Fibroblast of skin of right biceps (primary cell): Measurements from ENCODE around the gene MDM2.

Experiments used
- DNase-seq: peaks from one replicate; pipeline ENCODE4 v3.0.0-alpha.2; 2013

MDM2 gene

DNA sequence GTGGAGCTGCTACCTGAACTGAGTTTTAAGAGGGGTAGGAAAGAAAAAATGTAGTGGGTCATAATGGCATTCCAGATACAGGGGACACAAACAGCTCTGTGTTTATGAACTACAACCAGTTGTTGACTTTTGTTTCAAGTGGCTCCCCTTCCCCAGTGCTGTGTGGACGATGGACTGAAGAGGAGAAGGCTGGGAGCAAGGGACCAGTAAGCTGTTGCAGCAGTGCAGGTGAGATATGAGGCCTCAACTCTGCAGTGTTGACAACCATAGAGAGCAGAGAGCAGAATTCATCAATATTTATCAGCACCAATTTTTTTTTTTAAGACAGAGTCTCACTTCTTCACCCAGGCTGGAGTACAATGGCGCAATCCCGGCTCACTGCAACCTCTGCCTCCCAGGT is 46.6 kb downstream of the MDM2 start:
- DNase-seq: no peak

DNA sequence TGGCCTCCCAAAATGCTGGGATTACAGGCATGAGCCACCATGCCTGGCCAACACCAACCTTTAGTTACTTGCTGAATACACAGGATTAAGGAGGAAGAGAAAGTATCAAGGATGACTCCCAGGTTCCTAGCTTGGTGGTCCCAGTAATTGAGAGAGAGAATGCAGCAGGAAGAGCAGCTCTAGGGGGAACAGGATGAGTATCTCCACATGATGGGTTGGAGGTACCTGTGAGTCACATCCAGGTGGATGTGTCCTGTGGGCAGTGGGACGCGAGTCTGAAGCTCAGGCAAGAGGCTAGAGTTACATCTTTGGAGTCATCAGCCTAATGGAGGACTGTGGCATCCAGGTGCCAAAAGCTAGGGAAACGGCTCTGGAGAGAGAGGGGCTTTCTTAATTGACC is 47.1 kb downstream of the MDM2 start:
- no peak for DNase-seq

DNA sequence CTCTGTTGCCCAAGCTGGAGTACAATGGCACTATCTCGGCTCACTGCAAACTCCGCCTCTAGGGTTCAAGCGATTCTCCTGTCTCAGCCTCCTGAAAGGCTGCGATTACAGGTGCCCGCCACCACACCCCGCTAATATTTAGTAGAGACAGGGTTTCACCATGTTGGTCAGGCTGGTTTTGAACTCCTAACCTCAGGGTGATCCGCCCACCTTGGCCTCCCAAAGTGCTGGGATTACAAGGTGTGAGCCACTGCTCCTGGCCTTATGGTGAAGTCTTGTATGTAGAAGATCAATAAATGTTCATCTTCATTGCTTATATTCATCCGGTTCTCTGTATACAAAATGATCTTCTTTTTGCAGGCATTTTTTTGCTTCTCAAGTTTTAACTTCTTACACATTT is 47.8 kb downstream of the MDM2 start:
- no peak for DNase-seq

DNA sequence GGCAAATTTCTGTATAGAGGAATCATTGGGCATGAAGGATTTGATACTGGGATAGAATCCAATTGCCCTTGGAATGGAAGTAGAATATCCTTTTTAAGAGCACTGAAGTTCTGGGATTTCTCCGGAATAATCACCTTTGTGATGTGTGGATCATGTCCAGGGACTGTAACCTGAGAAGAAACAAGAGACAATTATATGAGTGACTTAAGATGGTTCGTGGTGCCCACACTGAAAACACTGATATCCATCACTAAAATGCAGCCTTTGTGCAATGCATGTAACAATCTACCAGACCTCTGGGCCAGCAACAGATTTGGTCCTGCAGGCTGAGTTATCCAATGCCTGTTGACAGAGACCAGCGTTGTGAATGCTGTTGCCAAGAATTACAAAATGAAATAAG is 48.5 kb downstream of the MDM2 start:
- DNase-seq: no peak

DNA sequence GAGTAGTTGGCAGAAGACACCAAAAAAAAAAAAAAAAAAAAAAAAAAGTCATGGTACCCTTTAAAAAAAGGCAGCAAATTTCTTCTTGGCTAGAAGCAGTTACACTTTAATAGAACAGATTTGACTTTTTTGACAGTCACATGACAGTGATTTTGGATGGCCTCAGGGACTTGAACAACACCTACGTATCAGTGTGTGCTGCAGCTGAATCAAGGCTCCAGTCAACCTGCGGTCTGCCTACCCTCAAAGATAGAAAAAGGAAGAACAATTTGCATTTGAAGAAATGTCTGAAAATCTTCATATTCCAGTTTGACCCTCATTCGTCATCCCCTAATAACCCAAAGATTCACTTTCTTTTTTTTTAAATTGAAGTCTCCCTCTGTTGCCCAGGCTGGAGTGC is 53.9 kb downstream of the MDM2 start:
- no peak for DNase-seq

DNA sequence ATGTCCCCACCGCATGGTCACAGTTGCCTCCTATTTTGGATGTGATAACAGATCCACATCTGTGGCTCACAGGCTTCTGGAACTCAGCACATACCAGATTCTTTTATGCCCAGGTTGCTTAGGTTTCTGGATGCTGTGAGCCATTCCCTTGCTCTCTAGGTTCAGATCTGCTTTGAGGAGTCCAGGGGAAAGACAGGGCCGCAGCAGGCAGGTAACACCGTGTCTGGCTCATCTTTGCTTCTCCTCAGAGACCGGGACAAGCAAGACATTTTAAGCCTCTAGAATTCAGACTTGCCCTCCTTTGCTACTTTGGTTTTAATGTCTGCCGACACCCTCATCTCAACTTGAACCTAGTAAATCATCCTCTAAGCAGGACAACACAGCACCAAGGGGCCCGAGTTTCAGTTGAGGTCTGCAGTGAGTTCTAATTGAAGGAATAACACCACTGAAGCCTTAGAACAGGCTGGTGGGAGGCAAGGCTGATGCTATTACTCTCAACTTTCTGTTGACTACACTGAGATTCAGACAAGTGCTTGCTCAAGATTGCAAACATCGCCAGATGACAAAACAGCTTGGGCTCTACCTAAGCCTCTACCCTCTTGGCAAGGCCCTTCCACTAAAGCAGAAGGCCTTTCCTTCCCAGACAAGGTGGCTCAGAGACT is 55.3 kb downstream of the MDM2 start:
- DNase-seq: no peak

DNA sequence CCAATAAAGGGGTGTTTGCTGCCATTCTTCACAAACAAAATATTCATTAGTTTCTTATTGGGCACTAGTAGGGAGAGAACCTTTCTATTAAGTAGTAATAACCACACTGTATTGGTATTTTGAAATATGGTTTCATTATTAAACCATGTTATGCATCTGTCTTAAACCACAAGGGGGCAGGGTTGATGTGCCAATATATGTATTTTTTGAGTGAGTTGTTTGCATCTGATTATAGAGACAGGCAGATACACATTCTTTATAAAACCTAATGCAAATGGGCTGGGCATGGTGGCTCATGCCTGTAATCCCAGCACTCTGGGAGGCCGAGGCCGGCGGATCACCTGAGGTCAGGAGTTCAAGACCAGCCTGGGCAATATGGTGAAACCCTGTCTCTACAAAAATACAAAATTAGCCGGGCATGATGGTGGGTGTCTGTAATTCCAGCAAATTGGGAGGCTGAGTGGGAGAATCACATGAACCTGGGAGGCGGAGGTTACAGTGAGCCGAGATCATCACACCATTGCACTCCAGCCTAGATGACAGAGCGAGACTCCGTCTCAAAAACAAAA is 56.0 kb downstream of the MDM2 start:
- DNase-seq: peak; percentile 63

DNA sequence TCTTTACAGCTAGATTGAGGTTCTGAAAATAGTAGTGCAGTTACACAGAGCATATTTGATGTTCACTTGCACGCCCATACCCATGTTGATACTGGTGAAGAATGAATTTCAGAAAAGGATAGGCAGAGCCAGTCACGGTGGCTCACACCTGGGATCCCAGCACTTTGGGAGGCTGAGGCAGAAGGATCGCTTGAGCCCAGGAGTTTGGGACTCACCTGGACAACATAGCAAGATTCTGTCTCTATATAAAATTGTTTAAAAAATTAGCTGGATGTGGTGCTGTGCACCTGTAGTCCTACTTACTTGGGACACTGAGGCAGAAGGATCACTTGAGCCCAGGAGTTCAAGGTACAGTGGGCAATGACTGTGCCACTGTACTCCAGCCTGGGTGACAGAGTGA is 56.6 kb downstream of the MDM2 start:
- no peak for DNase-seq

DNA sequence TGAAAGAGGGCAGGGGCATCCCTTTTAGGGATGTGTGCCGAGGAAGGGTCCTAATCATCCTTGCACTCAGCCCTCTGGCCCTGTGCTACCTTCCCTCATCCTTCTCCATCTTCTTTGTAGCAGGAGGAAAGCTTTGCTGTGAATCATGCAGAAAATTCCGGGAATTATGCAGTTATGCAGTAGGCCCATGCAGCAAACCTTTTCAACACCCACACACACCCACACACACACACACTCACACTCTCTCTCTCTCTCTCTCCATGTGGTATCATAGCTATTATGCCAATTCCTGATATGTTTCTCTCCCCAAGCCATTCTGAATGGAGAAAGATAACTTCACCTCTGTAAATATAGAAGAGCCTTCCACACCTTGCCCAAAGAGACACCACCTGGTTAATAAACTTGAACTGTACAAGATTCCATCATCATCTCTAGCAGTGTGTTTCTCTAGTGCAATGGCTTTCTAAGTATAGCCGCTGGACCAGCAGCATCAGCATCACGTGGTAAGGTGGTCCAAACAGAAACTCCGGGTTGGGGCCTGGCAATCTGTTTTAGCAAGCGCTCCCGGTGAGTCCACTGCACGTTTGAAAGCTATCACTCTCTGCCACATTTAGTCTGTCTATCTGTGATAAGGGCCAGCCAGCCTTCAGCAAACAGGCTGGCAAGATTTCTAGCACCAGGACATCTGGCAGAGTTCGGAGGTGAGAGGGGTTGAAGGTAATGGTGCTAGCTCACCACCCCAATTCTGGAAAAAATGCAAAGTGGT is 57.6 kb downstream of the MDM2 start:
- no peak for DNase-seq

DNA sequence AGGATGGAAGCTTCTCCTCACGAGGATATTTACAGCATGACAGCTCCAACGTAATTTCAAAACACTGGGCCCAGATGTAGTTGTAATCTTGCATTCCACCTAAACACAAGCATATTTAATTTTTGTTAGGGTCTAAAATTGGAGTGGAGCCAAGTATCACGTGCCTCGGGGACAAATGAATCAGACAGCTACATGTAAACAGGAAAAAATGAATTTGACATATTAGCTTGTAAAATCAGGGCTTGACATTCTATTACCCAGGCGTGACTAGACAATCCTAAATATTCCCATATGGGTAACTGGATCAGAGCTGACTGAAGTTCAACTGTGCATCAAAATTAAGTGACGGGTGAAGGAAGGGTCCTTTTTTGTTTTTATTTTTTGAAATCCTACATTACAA is 59.0 kb downstream of the MDM2 start:
- DNase-seq: no peak

DNA sequence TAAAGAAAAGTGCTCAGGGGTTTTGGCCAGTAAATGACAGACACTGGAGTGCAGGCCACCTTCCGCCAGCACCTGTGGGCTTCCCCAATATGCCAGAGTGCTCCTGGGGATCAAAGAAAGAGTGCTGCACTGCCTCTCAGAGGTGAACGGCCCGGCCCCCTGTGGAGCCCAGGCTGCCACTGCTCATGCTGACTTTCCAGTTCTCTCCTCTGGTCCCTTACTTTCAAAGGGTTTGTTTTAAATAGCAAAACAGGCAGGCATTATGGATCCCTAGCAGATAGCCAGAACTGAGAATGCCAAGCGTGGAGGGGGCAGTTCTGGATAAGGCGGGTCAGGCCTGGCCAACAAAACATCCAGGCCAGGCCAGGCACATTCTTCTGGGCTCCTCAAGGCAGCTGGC is 59.6 kb downstream of the MDM2 start:
- no peak for DNase-seq

DNA sequence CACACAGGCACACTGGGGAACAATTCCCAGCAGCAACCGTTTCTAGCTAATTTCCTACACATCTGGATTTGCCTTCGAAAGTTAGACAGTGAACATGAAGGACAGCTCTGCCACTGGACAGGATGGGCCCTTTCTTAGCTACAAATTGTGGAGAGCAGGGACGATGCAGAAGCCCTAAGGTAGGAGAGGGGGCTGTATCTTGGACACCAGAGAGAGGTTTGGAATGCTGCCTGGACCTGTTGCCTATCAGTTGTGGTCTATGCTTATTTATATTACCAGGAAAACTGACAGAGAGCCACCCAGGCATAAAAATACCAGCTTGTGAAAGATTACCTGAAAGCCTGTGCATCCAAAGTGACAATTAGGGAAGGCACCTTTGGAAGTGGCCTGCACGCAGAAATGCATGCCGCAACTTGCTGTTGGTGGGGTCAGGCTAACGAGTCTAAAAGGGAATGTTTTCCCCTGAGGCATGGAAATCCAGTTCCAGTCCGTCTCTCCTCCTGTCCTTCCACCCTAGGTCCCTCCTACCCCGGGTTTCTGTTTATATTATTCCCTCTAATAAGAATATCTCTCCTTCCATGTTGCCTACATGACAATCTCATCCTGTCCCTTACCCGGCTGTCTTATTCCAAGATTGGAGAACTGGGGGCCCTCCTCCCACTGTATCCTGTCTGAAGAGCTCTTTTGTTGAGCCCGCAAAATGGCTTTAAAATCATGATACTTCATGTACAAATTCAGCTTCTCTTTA is 60.2 kb downstream of the MDM2 start:
- no peak for DNase-seq

DNA sequence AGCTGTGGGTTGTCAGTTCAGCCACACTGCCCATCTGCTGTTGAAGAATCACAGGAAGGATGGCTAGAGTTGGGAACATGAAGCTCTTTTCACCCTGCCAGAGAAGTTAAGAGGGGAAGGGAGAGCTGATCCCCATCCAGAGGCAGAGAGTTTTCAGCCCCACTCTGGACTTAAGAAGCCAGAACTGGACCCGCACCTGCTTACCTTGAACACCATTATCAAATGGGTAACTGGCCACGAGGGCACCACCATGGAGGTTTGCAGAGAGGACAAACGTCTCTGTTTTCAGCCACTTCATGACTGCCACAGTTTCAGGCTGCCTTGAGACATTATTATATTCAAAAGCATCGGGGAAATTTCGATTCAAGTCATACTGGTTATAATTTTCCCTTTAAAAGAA is 62.0 kb downstream of the MDM2 start:
- DNase-seq: no peak

DNA sequence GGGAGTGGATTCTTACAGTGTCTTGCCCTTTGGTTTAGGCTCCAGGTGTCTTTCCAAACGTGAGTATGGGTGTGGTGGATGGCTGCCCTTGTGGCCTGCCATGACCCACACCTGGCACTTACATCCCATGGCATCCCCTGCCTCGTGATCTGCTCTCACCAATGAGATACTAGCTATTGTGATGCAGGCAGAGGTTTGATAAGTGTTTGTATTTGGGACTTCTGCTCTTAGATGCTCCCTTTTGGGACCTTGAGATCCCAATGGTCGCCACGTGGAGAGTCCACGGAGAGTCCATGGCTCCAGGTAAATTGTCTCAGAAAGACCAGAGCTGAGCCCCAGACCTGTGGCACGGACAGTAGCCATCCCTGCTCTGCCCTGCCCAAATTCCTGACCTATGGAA is 62.5 kb downstream of the MDM2 start:
- DNase-seq: no peak

DNA sequence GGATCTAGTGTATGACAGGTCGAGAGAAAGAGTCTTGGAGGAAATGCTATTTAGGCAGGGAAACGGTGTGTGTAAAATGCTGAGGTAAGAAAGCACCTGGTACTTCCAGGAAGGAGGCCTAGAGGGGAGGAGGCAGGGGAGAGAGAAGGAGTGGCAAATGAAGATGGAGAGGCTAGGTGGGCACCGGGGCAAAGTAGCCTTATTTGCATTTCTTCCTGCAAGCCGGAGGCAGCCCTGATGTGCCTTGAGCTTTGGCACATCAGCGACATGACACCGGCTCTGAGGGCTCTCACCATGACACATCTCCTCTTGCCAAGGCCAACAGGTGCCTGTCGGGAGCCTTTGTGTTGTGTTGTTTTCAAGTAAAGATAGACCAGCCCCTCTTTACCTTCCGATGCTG is 63.4 kb downstream of the MDM2 start:
- no peak for DNase-seq

DNA sequence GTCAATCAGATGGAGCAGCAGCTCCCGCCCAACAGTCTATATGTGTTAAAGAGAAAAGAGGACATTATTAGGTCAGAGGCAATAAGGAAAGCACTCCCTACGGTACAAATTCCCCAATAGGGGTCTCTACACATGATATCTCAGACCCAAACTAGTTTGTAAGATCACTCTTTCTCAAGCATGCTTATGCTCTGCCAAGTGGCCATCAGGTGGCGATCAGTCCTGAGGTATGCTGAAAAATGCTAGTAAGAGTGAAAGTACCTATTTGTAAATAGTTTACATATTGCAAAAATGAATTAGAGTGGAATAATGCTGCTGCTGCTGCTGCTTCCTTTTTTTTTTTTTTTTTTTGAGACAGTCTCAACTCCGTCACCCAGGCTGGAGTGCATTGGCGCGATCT is 63.9 kb downstream of the MDM2 start:
- peak; percentile 9 for DNase-seq

DNA sequence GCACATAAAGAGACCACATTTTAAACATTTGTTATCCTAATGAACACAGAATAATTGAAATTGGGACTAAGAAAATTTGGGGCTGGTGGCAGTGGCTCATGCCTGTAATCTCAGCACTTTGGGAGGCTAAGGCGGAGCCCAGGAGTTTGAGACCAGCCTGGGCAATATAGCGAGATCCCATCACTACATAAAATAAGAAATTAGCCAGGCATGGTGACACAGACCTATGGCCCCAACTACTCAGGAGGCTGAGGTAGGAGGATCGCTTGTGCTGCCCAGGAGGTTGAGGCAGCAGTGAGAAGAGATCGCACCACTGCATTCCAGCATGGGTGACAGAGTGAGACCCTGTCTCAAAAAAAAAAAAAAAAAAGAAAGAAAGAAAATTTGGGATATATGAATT is 65.3 kb downstream of the MDM2 start:
- DNase-seq: no peak

DNA sequence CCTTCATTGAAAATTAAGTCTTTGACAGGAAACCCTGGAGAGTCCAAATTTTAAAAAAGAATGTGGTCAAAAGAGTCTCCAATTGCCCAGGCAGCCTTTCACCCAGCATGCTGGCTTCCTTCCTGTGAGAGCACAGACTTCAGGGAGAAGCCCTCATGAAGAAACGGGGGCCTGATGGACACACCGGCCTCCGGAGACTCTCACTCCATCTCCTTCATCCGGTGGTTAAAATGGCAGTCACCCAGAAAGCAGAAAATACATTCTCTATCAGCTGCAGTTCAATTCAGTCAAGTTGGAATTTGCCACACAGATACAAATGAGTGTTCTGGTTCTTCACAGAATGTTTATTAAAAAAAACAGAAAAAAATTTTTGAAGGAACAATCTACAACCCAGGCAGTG is 68.5 kb downstream of the MDM2 start:
- DNase-seq: no peak

DNA sequence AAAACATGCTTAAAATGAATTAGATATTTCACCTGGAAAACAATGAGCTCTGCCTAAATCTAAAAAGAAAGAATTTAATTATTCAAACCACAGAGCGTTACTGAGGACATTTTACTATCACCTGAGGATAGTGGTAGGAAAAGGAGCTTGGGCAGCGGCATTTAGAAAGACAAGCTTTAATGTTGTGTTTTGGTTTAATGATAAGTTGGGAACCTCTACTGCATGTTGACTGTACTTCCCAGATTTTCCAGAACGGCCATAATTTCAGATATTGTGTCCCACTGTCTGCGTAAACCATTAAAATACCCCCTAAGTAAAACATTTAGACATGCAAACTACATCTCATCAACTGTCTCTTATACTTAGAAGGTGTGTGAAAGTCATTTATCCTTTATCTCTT is 69.6 kb downstream of the MDM2 start:
- DNase-seq: no peak

DNA sequence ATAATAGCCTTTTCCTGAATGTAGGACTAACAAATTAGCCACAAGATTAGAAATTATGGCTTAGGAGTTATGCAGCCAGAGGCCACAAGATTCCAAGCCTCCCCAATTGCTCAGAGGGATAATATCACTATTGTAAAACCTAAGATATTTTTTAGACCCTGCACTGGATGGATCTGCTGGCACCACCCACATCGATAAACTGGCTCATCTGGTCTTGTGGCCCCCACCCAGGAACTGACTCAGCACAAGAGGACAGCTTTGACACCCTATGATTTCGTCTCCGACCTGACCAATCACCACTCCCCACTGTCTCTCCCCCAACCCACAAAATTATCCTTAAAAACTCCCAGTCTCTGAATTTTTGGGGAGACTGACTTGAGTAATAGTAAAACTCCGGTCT is 70.3 kb downstream of the MDM2 start:
- DNase-seq: no peak

DNA sequence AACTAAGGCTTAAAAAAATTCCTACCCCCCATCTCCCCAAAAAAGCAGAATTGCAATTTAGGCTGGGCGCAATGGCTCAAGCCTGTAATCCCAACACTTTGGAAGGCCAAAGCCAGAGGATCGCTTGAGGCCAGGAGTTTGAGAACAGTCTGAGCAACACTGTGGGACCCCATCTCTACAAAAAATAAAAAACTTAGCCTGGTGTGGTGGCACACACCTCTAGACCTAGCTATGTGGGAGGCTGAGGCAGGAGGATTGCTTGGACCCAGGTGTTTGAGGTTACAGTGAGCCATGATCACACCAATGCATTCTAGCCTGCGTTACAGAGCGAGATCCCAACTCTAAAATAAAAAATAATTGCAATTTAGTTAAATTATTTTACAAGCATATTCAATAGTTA is 70.9 kb downstream of the MDM2 start:
- no peak for DNase-seq

DNA sequence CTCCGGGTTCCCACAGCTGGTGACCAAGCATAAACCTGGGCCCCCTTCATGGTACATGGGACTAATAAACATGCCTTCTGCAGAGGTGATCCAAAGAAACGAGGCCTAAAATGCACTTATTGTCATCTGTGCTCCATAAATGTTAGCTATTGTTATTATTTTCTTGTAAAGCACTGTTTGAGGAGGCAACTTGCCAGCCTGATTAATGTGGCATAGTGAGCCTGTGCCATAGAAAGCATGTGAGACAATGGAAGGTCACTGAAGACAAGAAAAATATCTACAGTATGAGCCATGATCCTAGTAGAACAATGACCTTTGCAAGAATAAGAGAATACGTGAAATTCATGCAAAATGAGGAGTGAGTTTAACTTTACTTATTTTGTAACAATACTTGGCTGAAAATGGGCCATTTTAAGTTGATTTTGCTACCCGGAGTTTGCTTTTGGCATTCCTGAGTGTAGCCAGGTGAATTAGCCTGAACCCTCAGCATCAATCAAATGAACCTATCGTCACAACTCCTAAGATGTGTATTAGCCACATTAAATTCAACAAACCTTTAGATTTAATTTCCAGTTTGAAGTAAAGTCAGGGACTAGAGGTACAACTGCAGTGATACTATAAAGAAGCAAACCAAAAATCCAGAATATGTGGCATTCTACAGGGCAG is 72.8 kb downstream of the MDM2 start:
- no peak for DNase-seq

DNA sequence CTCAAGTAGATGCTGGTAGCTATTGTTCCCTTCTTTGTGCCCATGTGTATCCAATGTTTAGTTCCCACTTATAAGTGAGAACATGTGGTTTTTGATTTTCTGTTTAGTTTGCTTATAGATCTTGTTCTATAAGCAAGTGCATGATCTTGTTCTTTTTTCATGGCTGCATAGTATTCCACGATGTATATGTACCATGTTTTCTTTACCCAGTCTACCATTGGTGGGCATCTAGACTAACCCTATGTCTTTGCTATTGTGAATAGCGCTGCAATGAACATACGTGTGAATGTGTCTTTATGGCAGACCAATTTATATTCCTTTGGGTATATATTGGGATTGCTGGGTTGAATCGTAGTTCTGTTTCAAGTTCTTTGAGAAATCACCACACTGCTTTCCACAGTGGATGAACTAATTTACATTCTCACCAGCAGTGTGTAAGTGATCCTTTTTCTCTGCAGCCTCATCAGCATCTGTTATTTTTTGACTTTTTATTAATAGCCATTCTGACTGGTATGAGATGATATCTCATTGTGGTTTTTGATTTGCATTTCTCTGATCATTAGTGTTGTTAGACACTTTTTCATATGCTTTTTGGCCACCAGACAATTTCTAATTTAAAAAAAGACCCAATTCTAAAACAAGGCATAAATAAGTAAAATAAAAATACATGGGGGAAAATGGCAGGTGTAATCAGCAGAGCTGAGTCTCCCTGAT is 74.4 kb downstream of the MDM2 start:
- DNase-seq: no peak
